Activated T-helper 2 cell treated with anti-CD3 and anti-CD28 coated beads, Interferon-gamma antibody, Interleukin-2, Interleukin-4, amounts not matched to agents 10 μg/mL and 5 μg/mL and 100 μg/mL, durations not matched to agents 14 hours and 24 hours and 36 hours (primary cell): ENCODE results near the gene SAPCD2. TPM values are rescaled to one million over a fixed set of nuclear protein-coding genes. Genes with fewer than 3 reads are reported as not detected.
"Not testable (repeated sequence)": the region's sequence is repeated elsewhere in the genome, so short reads cannot be mapped to it uniquely, and the experiment has no call there.

ENCODE experiments used
- DNase-seq: peaks from one replicate; pipeline ENCODE4 v3.0.0; 2021; ENCODE audit warnings: low spot score
- H3K27ac Mint-ChIP-seq: one replicate; pipeline ENCODE4 v1.8.0; 2021; ENCODE audit warnings: mixed read lengths
- H3K27me3 Mint-ChIP-seq: one replicate; pipeline ENCODE4 v1.8.0; 2021; ENCODE audit warnings: low read depth, mixed read lengths
- H3K36me3 Mint-ChIP-seq: one replicate; pipeline ENCODE4 v1.8.0; 2021; ENCODE audit warnings: low read depth, mixed read lengths
- H3K4me1 Mint-ChIP-seq: one replicate; pipeline ENCODE4 v1.8.0; 2021; ENCODE audit warnings: low read depth, mixed read lengths
- H3K4me3 Mint-ChIP-seq: one replicate; pipeline ENCODE4 v1.8.0; 2021; ENCODE audit warnings: low read depth, mild to moderate bottlenecking, moderate library complexity, mixed read lengths
- H3K9me3 Mint-ChIP-seq: one replicate; pipeline ENCODE4 v1.8.0; 2021; ENCODE audit warnings: mixed read lengths
- intact Hi-C: fragments of 100-400 bp; cut with micrococcal nuclease; formaldehyde crosslinking; loops from one replicate; pipeline ENCODE4 v1.15.1; 2023
- total RNA-seq: library from RNA; stranded (reverse); gene quantifications from 2 replicates; pipeline ENCODE4 v1.2.3, GENCODE V29; 2022

Gene SAPCD2
- total RNA-seq, 1 donor from 2014 or later: 26.5 TPM

GRCh38 chr9:137039611-137040366 is 30.6 kb downstream of the SAPCD2 start:
- H3K36me3 Mint-ChIP-seq: no peaks in the 10 kb centered on the region
- no peaks in the 10 kb centered on the region for H3K9me3 Mint-ChIP-seq
- peaks cover 2% of the 10 kb centered on the region for H3K27me3 Mint-ChIP-seq
- H3K27ac Mint-ChIP-seq: no peak overlapping the region
- intact Hi-C loops: loop anchor here (10.0 kb wide), 2 partner anchors 85 to 505 kb away; partner anchors contain the start of gene LCN12
- H3K4me3 Mint-ChIP-seq: no peak overlapping the region
- DNase-seq: no peak
- H3K4me1 Mint-ChIP-seq: peaks cover 7% of the 10 kb centered on the region

GRCh38 chr9:137038916-137039315 is 31.4 kb downstream of the SAPCD2 start:
- Mint-ChIP-seq H3K9me3 (no peaks in the 10 kb centered on the region), H3K4me1 (peaks cover 11% of the 10 kb centered on the region), H3K36me3 (no peaks in the 10 kb centered on the region), H3K27ac (no peak overlapping the region), H3K4me3 (no peak overlapping the region), H3K27me3 (no peaks in the 10 kb centered on the region)
- no peak for DNase-seq
- intact Hi-C loops: loop anchor here (10.0 kb wide), 2 partner anchors 84 to 504 kb away; partner anchors contain the start of gene LCN12

GRCh38 chr9:137037483-137037882 is 32.9 kb downstream of the SAPCD2 start:
- no peak overlapping the region for H3K4me3 Mint-ChIP-seq
- peaks cover 15% of the 10 kb centered on the region for H3K4me1 Mint-ChIP-seq
- no peaks in the 10 kb centered on the region for H3K36me3 Mint-ChIP-seq
- no peak for DNase-seq
- no peaks in the 10 kb centered on the region for H3K27me3 Mint-ChIP-seq
- intact Hi-C loops: loop anchor here (10.0 kb wide), 2 partner anchors 83 to 503 kb away; partner anchors contain the start of gene LCN12
- H3K9me3 Mint-ChIP-seq: no peaks in the 10 kb centered on the region
- no peak overlapping the region for H3K27ac Mint-ChIP-seq

- intact Hi-C loops: loop anchor here (10.0 kb wide), 2 partner anchors 82 to 502 kb away; partner anchors contain the start of gene LCN12
- no peaks in the 10 kb centered on the region for H3K9me3 Mint-ChIP-seq
- no peak for DNase-seq
Measured at GRCh38 chr9:137037035-137037434, 33.3 kb downstream of the SAPCD2 start.

GRCh38 chr9:137035937-137036336 is 34.4 kb downstream of the SAPCD2 start:
- no peak overlapping the region for H3K4me3 Mint-ChIP-seq
- intact Hi-C loops: loop anchor here (1.0 to 10.0 kb wide), 4 partner anchors 35 to 501 kb away; partner anchors contain the start of gene LCN12
- H3K4me1 Mint-ChIP-seq: peaks cover 20% of the 10 kb centered on the region
- no peaks in the 10 kb centered on the region for H3K9me3 Mint-ChIP-seq
- no peak overlapping the region for H3K27ac Mint-ChIP-seq
- H3K36me3 Mint-ChIP-seq: no peaks in the 10 kb centered on the region
- H3K27me3 Mint-ChIP-seq: no peaks in the 10 kb centered on the region
- no peak for DNase-seq

More at GRCh38 chr9:137037035-137037434, 33.3 kb downstream of the SAPCD2 start:
- Mint-ChIP-seq H3K4me3 (no peak overlapping the region), H3K27ac (no peak overlapping the region), H3K4me1 (peaks cover 17% of the 10 kb centered on the region), H3K36me3 (no peaks in the 10 kb centered on the region), H3K27me3 (no peaks in the 10 kb centered on the region)

- H3K4me3 Mint-ChIP-seq: no peak overlapping the region
- intact Hi-C loops: loop anchor here (1.0 to 10.0 kb wide), 4 partner anchors 35 to 501 kb away; partner anchors contain the start of gene LCN12
- no peak for DNase-seq
- H3K36me3 Mint-ChIP-seq: no peaks in the 10 kb centered on the region
- peaks cover 24% of the 10 kb centered on the region for H3K4me1 Mint-ChIP-seq
- no peaks in the 10 kb centered on the region for H3K27me3 Mint-ChIP-seq
- H3K9me3 Mint-ChIP-seq: no peaks in the 10 kb centered on the region
- peak overlapping the region; percentile 79 for H3K27ac Mint-ChIP-seq
Measured at GRCh38 chr9:137035507-137035834, 34.9 kb downstream of the SAPCD2 start.

- Mint-ChIP-seq H3K9me3 (no peaks in the 10 kb centered on the region), H3K27me3 (no peaks in the 10 kb centered on the region), H3K4me3 (peak overlapping the region; percentile 65), H3K36me3 (no peaks in the 10 kb centered on the region), H3K4me1 (peaks cover 28% of the 10 kb centered on the region), H3K27ac (peak overlapping the region; percentile 79)
- DNase-seq: peak; percentile 80
- intact Hi-C loops: loop anchor here (1.0 to 10.0 kb wide), 4 partner anchors 34 to 500 kb away; partner anchors contain the start of gene LCN12
Measured at GRCh38 chr9:137034709-137035506, 35.4 kb downstream of the SAPCD2 start.

GRCh38 chr9:137034039-137034708 is 36.2 kb downstream of the SAPCD2 start:
- H3K4me3 Mint-ChIP-seq: peak overlapping the region; percentile 65
- intact Hi-C loops: loop anchor here (2.0 to 10.0 kb wide), 3 partner anchors 33 to 499 kb away; partner anchors contain the start of gene LCN12
- H3K27ac Mint-ChIP-seq: peak overlapping the region; percentile 79
- no peaks in the 10 kb centered on the region for H3K27me3 Mint-ChIP-seq
- no peak for DNase-seq
- H3K4me1 Mint-ChIP-seq: peaks cover 33% of the 10 kb centered on the region
- no peaks in the 10 kb centered on the region for H3K36me3 Mint-ChIP-seq
- H3K9me3 Mint-ChIP-seq: no peaks in the 10 kb centered on the region

- H3K4me3 Mint-ChIP-seq, H3K27me3 Mint-ChIP-seq: not testable (repeated sequence)
- H3K4me1 Mint-ChIP-seq: peaks cover 36% of the 10 kb centered on the region
Measured at GRCh38 chr9:137033481-137033880, 36.9 kb downstream of the SAPCD2 start.

GRCh38 chr9:137032858-137033257 is 37.5 kb downstream of the SAPCD2 start:
- Mint-ChIP-seq H3K4me3 (no peak overlapping the region), H3K4me1 (peaks cover 36% of the 10 kb centered on the region), H3K27ac (no peak overlapping the region), H3K36me3 (no peaks in the 10 kb centered on the region), H3K9me3 (no peaks in the 10 kb centered on the region), H3K27me3 (no peaks in the 10 kb centered on the region)
- intact Hi-C loops: loop anchor here (10.0 kb wide), 2 partner anchors 78 to 498 kb away; partner anchors contain the start of gene LCN12
- no peak for DNase-seq

More at GRCh38 chr9:137033481-137033880, 36.9 kb downstream of the SAPCD2 start:
- H3K27ac Mint-ChIP-seq, DNase-seq, H3K36me3 Mint-ChIP-seq, H3K9me3 Mint-ChIP-seq: not testable (repeated sequence)
- intact Hi-C loops: loop anchor here (10.0 kb wide), 2 partner anchors 79 to 499 kb away; partner anchors contain the start of gene LCN12

- intact Hi-C loops: loop anchor here (10.0 kb wide), 2 partner anchors 77 to 497 kb away; partner anchors contain the start of gene LCN12
- Mint-ChIP-seq H3K9me3 (no peaks in the 10 kb centered on the region), H3K4me3 (no peak within 1 kb of the TSS), H3K4me1 (peaks cover 39% of the 10 kb centered on the region), H3K36me3 (no peaks in the 10 kb centered on the region), H3K27ac (no peak within 1 kb of the TSS), H3K27me3 (peaks cover 2% of the 10 kb centered on the region)
- no peak for DNase-seq
Measured at GRCh38 chr9:137031904-137032640, 38.3 kb downstream of the SAPCD2 start, which contains the start of gene FUT7. FUT7 (minus strand) TSS chr9:137032088; CDS start chr9:137031991, 97 bp downstream.
